ENCODE data around the gene NUDT8. TPM values are rescaled to one million over a fixed set of nuclear protein-coding genes. Genes with fewer than 3 reads are reported as not detected.
"Not testable (repeated sequence)": the region's sequence is repeated elsewhere in the genome, so short reads cannot be mapped to it uniquely, and the experiment has no call there.

The NUDT8 gene
- total and polyA plus RNA-seq, 7 donors, result 19.0 to 52.2 (median 34.8) TPM

DNA sequence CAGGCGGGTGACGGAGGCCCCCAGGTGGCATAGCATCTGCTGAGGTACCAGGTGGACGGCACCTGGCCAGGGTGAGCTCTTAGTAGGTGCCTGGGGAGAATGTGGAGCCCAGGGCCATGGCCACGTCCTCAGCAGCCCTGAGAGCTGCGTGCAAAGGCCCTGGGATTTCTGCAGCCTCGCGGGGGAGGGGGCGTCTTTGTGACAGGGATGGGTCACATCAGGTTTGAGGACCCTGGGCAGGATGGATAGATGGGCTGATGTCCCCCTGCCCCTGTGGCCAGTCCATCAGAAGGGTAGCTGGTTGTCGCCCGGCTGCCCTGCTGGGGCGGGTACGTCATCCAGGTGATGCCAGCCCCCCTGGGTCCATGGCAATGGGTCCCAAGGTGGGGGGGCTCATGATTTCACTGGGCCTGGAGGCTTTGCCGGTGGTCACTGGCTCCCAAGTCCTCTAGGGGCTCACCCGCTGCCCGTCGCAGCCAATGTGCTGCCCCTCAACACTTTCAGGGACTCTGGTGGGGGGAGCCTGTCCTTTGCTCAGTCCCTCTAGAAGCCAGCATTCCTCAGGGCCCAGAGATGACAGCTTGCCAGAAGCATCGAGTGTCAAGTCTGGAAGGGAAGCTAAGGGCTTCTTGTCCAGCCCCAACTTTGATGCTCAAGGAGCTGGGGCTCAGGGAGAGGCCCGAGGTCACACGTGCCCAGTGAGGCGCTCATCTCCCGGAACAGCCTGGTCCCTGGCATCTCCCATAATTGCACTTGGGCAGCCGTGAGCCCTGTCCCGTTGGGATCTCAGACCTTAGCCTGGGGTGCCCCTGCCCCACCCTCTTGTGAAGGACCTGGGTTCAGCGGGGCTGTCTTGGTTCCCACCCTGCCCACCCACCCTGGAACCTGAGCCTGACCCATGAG is 9.0 kb upstream of the NUDT8 start:
- Histone ChIP-seq H3K4me3 (no peak overlapping the region), H3K36me3 (ENCODE audit: insufficient read depth in 1 of 2, low read depth in 1 of 2) (no peaks in the 10 kb centered on the region), H3K27me3 (ENCODE audit: insufficient read depth in 3 of 3, low read length in 2 of 3) (peaks cover 0 to 17% (median 0%) of the 10 kb centered on the region in 3 donors), H3K4me1 (no peaks in the 10 kb centered on the region), H3K9me3 (no peaks in the 10 kb centered on the region), H3K27ac (no peak overlapping the region)
- DNase-seq, result no peak
- ATAC-seq, result no peak
- intact Hi-C loops (cut with DNase I), result loop anchor here in 1 of 2 donors (10.0 kb wide), 1 partner anchor 166 kb away; no protein-coding TSS in a partner anchor
- WGBS, 3 donors, result 77 to 85% (median 80%) methylated on average over 22 to 24 of the region's 24 CpGs
- TF ChIP-seq CTCF (IDR thresholded peaks at IDR 0.05), result no peak

GRCh38 chr11:67637441-67637840 is 7.7 kb upstream of the NUDT8 start:
- peaks cover 0 to 14% (median 0%) of the 10 kb centered on the region in 3 donors for H3K27me3 ChIP-seq (ENCODE audit: insufficient read depth in 3 of 3, low read length in 2 of 3)
- not testable (repeated sequence) for H3K4me1 ChIP-seq; H3K4me3 ChIP-seq; H3K36me3 ChIP-seq (ENCODE audit: insufficient read depth in 1 of 2, low read depth in 1 of 2); H3K9me3 ChIP-seq; DNase-seq; H3K27ac ChIP-seq; ATAC-seq
- intact Hi-C loops (cut with DNase I), result loop anchor here in 1 of 2 donors (10.0 kb wide), 1 partner anchor 167 kb away; no protein-coding TSS in a partner anchor
- 74 to 83% (median 78%) methylated on average over 3 of the region's 3 CpGs for WGBS, 3 donors

DNA sequence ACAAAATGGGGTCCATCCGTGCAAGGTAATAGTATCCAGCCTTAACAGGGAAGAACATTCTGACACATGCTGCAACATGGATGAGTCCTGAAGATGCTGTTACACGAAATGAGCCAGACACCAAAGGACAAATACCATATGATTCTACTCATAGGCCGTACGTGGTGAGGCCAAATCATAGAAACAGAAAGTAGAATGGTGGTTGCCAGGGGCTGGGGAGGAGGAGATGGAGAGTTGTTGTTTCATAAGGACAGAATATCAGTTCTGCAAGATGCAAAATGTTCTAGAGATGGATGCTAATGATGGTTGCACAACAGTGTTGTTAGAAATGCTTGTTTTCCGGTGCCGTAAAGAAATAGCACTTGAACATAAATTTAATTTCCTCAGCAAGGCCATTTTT is 7.2 kb upstream of the NUDT8 start:
- no peak overlapping the region for H3K4me3 ChIP-seq
- WGBS, 3 donors, result 67 to 79% (median 68%) methylated on average over 6 of the region's 6 CpGs
- no peak for TF ChIP-seq CTCF (IDR thresholded peaks at IDR 0.05)

GRCh38 chr11:67635231-67635521 is 5.4 kb upstream of the NUDT8 start:
- no peak overlapping the region for H3K4me3 ChIP-seq
- no peak for TF ChIP-seq CTCF (IDR thresholded peaks at IDR 0.05)
- 73 to 79% (median 78%) methylated on average over 4 of the region's 4 CpGs for WGBS, 3 donors
- intact Hi-C loops (cut with DNase I), result loop anchor here in 1 of 2 donors (10.0 kb wide), 1 partner anchor 170 kb away; no protein-coding TSS in a partner anchor
- ATAC-seq (no peak), DNase-seq (no peak)
- H3K9me3 ChIP-seq, result no peaks in the 10 kb centered on the region
- H3K27me3 ChIP-seq (ENCODE audit: insufficient read depth in 3 of 3, low read length in 2 of 3), result peaks cover 0 to 7% (median 0%) of the 10 kb centered on the region in 3 donors
- peaks cover 6% of the 10 kb centered on the region for H3K4me1 ChIP-seq
- H3K36me3 ChIP-seq (ENCODE audit: insufficient read depth in 1 of 2, low read depth in 1 of 2), result no peaks in the 10 kb centered on the region
- H3K27ac ChIP-seq, result no peak overlapping the region

More for the DNA sequence above, 7.2 kb upstream of the NUDT8 start:
- ATAC-seq, result no peak
- H3K36me3 ChIP-seq (ENCODE audit: insufficient read depth in 1 of 2, low read depth in 1 of 2), result no peaks in the 10 kb centered on the region
- H3K9me3 ChIP-seq, result no peaks in the 10 kb centered on the region
- DNase-seq, result no peak
- no peak overlapping the region for H3K27ac ChIP-seq
- intact Hi-C loops (cut with DNase I), result loop anchor here in 1 of 2 donors (10.0 kb wide), 1 partner anchor 168 kb away; no protein-coding TSS in a partner anchor
- peaks cover 0 to 10% (median 0%) of the 10 kb centered on the region in 3 donors for H3K27me3 ChIP-seq (ENCODE audit: insufficient read depth in 3 of 3, low read length in 2 of 3)
- H3K4me1 ChIP-seq, result no peaks in the 10 kb centered on the region
